Anterior cingulate cortex (tissue), 58 donors: ENCODE measurements around the gene BTBD9.
"Not testable (repeated sequence)": the region's sequence is repeated elsewhere in the genome, so short reads cannot be mapped to it uniquely, and the experiment has no call there.

Source experiments
- DNase-seq, 58 donors: peaks; one replicate each; lab custom pipeline; 2025; lab: John Stamatoyannopoulos, UW

The BTBD9 gene

GRCh38 chr6:38650207-38650752 lies 10.6 kb upstream of the BTBD9 start:
- no peak for DNase-seq

DNA sequence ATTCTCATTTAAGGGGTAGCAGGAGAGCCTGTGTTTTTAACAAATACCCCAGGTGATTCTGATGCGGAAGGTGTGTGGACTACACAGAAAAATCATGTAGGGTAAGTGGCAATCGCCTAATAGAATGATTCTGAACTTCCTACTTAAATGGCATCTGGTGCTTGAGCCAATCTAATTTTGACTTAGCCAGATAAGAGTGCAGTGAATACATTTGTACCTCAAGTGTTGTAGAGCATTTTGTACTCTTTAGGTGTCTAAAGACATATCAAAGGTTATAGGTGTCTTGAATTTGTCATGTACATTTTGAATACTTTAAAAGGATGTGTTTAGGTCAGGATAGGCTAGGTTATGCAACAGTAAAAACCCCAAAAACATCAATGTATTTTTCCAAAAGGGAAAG lies 10.0 kb upstream of the BTBD9 start:
- DNase-seq = no peak

DNA sequence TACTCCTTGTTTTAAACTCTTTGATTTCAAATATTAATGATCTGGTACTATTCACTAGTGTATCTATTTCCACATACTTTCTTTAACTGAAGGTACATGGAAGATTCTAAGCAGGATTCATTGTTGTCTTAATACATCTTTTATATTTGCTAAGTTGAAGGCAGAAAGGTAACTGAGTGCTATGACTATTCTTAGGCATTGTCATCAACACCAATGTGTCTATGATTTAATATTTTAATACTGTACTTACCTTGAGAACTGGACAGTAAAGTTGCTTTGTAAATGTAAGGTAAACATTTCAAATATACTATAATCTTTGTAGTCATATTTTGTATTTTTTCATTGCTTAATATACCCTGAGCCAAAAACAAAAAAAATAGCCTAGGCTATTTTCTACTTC lies 8.9 kb upstream of the BTBD9 start:
- DNase-seq = no peak

- peak in 1 of 58 donors; percentile 27 for DNase-seq
These were observed 6.6 kb upstream of the BTBD9 start for GRCh38 chr6:38646166-38646878.

DNA sequence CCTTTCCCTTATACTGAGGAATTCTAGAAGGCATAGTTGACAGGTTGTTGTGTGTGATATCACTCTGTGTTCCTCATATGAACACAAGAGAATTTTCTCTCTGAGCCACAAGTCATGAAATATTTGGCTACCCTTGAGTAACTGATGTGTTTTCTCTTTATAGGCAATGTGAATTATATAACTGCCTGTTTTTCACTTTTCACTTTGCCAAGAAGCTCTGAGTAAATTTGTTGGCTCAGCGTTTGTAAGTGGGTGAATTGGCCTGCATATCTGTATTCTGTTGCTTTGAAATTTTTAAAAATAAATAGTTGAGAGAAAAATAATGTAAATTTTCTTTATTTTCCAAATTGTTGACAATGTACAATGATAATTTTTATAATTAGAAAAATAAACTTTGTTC lies 5.2 kb upstream of the BTBD9 start:
- peak in 2 of 58 donors; percentile 28 to 30 for DNase-seq

GRCh38 chr6:38640216-38640909 lies 634 bp upstream of the BTBD9 start:
- DNase-seq = peak in 4 of 58 donors; percentile 5 to 33 (median 25)

- DNase-seq = peak in 35 of 58 donors; percentile 18 to 81 (median 49)
These were observed 710 bp downstream of the BTBD9 start for GRCh38 chr6:38638941-38639497.

- DNase-seq = no peak
These were observed 2.0 kb downstream of the BTBD9 start for GRCh38 chr6:38637756-38638155.

DNA sequence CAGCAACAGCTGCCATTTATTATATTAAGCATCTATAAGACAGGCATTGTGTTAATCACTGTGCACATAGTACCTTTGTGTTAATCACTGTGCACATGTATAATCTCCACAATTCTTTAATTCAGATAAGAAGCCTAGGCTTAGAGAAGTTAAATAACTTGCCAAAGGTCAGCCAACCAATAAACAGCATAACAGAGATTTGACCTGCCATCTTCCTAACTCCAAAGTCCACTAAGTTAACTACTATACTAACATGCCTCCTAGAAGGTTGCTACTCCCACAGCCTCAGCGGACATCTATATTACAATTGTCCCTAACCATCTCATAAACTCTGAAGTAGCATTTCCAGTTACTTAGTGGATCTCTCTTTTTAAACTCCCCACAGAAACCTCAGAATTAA lies 3.7 kb downstream of the BTBD9 start:
- no peak for DNase-seq

GRCh38 chr6:38634518-38634917 lies 5.2 kb downstream of the BTBD9 start:
- no peak for DNase-seq

- DNase-seq = no peak
These were observed 7.2 kb downstream of the BTBD9 start for GRCh38 chr6:38632490-38632889.

GRCh38 chr6:38631186-38631783 lies 8.4 kb downstream of the BTBD9 start:
- no peak for DNase-seq

DNA sequence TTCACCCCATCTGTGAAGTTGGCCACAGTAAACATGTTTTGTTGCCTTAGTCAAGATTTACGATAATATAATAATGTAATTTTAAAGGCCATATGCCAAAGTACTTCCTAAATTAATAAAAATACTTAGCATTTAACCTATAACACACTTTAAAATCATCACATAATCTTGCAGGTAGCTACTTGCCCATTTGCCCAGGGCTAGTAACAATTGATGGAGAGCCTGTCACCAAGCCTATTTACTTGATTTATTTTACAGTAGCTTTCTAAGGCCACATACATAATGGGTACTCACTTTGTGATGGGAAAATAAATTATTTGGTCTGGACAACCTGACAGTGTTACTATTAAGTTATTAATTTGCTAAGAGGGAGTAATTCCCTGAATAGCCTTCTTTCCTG lies 14.5 kb downstream of the BTBD9 start:
- no peak for DNase-seq

GRCh38 chr6:38619342-38619741 lies 20.4 kb downstream of the BTBD9 start:
- DNase-seq = not testable (repeated sequence)

- not testable (repeated sequence) for DNase-seq
These were observed 21.4 kb downstream of the BTBD9 start for GRCh38 chr6:38618301-38618700.

DNA sequence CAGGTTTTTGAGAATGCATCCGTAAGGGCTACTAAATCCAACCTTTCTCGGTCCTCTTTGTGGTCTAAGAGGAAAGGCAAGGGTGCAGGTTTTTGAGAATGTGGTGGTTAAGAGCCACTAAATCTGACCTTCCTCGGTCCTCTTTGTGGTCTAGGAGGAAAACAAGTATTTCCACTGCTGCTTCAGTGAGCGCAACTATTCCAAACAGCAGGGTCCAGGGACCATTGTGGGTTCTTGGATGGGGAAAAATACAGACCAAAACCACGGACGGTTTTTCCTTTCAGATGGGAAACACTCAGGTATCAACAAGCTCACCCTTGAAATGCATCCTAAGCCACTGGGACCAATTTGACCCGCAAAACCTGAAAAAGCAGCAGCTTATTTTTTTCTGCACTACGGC lies 21.9 kb downstream of the BTBD9 start:
- DNase-seq = no peak

GRCh38 chr6:38612143-38612965 lies 27.4 kb downstream of the BTBD9 start:
- no peak for DNase-seq

DNA sequence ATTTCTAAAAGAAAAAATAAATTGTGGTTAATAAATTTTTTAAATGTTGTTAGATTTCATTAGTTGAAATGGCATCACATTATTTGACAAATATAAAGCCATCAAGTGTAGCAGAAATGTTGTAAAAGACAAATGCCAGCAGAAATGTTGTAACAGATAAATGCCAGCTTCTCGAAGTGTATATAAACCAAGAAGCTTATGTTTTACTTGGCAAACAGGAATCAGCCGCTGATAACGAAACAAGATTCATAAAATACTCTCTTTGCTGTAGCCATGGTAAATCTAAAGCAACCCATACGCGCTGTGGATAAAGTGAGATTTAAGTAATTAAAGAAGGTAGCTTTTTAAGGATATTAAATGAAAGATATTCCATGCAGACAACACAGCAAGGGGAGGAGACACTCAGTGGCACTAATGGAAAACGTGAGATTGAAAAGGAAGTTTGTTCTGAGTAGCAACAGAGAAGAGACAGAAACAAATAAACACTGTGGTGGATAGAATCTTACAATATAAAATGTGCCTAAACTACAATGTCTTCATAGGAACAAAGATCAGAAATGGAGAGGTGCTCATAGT lies 29.6 kb downstream of the BTBD9 start:
- no peak for DNase-seq

- DNase-seq = no peak
These were observed 35.0 kb downstream of the BTBD9 start for GRCh38 chr6:38604700-38605099.

- no peak for DNase-seq
These were observed 35.8 kb downstream of the BTBD9 start for GRCh38 chr6:38603966-38604365.
